ENCODE results near the gene PCBP3. TPM values are rescaled to one million over a fixed set of nuclear protein-coding genes. Genes with fewer than 3 reads are reported as not detected.

The PCBP3 gene
- polyA plus RNA-seq, 1 donor from 2014 or later = 1.7 TPM

DNA sequence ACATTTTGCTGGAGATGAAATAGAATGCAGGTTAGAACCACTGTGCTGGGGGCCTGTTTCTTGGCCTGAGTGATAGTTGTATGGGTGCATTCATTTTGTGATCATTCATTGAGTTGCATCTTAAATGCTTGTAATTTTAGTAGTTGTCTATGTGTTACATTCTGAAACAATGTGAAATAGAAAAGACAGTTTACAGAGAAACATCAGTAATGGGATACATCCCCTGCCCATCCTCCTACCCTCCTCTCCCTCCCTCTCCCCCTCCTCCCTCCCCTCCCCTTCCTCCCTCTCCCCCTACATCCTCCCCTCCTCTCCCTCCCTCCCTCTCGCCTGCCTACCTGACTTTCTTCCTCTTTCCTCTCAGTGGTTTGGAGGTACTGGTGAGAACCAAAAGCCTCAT is 283.5 kb downstream of the PCBP3 start:
- Histone ChIP-seq H3K79me2 (replicated peaks; ENCODE audit: insufficient read depth, low read length) (no peaks in the 10 kb centered on the region), H3K36me3 (ENCODE audit: insufficient read depth, low read length) (no peaks in the 10 kb centered on the region), H3K9ac (ENCODE audit: low read length) (no peak overlapping the region), H3K27ac (ENCODE audit: low read length) (no peak overlapping the region), H2AFZ (ENCODE audit: low read depth, low read length) (no peak overlapping the region), H3K4me2 (ENCODE audit: low read length) (no peak overlapping the region), H3K9me2 (ENCODE audit: insufficient read depth, low read length) (no peaks in the 10 kb centered on the region), H3K4me3 (ENCODE audit: low read length) (no peak overlapping the region), H3F3A (ENCODE audit: insufficient read depth, low read length, poor library complexity, severe bottlenecking) (no peaks in the 10 kb centered on the region), H3K27me3 (ENCODE audit: insufficient read depth, low read depth, low read length) (no peaks in the 10 kb centered on the region), H3K9me3 (ENCODE audit: low read length) (no peaks in the 10 kb centered on the region), H4K20me1 (ENCODE audit: insufficient read depth) (no peaks in the 10 kb centered on the region)
- TF ChIP-seq TAF1 (IDR thresholded peaks at IDR 0.05; ENCODE audit: low read depth) (no peak), MXI1 (conservative IDR thresholded peaks at IDR 0.05; ENCODE audit: poor library complexity, severe bottlenecking) (no peak), RAD21 (conservative IDR thresholded peaks at IDR 0.05) (no peak), SMC3 (conservative IDR thresholded peaks at IDR 0.05; ENCODE audit: poor library complexity) (no peak), EP300 (conservative IDR thresholded peaks at IDR 0.05; ENCODE audit: poor library complexity, severe bottlenecking) (no peak), EZH2 (IDR thresholded peaks at IDR 0.05; ENCODE audit: borderline replicate concordance, insufficient read depth, low read length, poor library complexity, severe bottlenecking) (no peak), POLR2AphosphoS5 (IDR thresholded peaks at IDR 0.05) (no peak)
- TF ChIP-seq, protein P1, sequence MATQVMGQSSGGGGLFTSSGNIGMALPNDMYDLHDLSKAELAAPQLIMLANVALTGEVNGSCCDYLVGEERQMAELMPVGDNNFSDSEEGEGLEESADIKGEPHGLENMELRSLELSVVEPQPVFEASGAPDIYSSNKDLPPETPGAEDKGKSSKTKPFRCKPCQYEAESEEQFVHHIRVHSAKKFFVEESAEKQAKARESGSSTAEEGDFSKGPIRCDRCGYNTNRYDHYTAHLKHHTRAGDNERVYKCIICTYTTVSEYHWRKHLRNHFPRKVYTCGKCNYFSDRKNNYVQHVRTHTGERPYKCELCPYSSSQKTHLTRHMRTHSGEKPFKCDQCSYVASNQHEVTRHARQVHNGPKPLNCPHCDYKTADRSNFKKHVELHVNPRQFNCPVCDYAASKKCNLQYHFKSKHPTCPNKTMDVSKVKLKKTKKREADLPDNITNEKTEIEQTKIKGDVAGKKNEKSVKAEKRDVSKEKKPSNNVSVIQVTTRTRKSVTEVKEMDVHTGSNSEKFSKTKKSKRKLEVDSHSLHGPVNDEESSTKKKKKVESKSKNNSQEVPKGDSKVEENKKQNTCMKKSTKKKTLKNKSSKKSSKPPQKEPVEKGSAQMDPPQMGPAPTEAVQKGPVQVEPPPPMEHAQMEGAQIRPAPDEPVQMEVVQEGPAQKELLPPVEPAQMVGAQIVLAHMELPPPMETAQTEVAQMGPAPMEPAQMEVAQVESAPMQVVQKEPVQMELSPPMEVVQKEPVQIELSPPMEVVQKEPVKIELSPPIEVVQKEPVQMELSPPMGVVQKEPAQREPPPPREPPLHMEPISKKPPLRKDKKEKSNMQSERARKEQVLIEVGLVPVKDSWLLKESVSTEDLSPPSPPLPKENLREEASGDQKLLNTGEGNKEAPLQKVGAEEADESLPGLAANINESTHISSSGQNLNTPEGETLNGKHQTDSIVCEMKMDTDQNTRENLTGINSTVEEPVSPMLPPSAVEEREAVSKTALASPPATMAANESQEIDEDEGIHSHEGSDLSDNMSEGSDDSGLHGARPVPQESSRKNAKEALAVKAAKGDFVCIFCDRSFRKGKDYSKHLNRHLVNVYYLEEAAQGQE (IDR thresholded peaks at IDR 0.05; ENCODE audit: borderline replicate concordance) = no peak
- TF ChIP-seq, protein P2, sequence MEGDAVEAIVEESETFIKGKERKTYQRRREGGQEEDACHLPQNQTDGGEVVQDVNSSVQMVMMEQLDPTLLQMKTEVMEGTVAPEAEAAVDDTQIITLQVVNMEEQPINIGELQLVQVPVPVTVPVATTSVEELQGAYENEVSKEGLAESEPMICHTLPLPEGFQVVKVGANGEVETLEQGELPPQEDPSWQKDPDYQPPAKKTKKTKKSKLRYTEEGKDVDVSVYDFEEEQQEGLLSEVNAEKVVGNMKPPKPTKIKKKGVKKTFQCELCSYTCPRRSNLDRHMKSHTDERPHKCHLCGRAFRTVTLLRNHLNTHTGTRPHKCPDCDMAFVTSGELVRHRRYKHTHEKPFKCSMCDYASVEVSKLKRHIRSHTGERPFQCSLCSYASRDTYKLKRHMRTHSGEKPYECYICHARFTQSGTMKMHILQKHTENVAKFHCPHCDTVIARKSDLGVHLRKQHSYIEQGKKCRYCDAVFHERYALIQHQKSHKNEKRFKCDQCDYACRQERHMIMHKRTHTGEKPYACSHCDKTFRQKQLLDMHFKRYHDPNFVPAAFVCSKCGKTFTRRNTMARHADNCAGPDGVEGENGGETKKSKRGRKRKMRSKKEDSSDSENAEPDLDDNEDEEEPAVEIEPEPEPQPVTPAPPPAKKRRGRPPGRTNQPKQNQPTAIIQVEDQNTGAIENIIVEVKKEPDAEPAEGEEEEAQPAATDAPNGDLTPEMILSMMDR (IDR thresholded peaks at IDR 0.05; ENCODE audit: poor library complexity, severe bottlenecking) = no peak

DNA sequence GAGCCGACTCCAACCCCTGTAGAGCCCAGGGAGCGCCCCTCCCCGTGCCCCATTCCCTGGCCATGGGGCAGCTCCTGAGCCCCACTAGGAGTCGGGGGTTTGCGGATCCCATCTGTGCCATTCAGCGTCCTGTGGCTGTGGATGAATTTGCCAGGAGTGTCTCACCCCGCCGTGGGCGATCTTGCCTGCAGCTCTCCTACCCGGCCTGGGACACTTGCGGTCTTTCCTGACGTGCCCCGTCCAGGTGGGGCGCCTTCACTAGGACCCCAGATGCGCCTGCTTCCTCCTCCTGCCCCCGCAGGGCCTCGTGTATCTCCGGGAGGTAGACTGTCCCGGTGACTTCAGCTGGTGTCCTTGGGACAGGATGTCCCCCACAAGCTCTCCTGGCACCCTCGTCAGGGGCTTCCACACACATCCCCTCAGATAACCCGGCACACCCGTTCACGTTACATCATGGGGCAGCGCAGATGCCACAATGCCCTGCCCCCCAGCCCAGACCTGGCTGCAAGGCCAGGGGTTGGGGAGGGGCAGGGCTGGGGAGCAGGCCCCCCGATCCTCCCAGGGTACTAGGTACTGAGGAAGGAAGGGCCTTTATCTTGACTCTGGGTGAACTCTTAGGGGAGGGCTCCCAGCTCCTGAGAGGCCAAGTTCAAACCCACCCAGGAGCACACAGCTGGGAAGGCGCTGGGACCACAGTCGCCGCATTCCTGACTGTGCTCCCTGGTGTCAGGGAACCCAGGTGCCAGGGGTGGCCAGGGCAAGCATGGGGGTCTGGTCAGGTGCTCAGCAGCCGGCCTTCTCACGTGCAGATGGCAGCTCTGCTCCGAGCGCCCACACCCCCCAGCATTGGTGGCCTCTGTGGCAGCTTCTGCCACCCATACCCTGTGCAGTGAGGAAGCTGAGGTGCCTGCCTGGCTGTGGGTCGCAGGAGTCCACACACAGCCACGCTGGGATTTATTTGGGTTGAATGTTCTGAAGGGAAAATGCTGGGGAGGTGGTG is 284.6 kb downstream of the PCBP3 start:
- Histone ChIP-seq H3K4me2 (ENCODE audit: low read length) (no peak overlapping the region), H4K20me1 (ENCODE audit: insufficient read depth) (no peaks in the 10 kb centered on the region), H3K4me3 (ENCODE audit: low read length) (no peak overlapping the region), H3K36me3 (ENCODE audit: insufficient read depth, low read length) (no peaks in the 10 kb centered on the region), H3K79me2 (replicated peaks; ENCODE audit: insufficient read depth, low read length) (no peaks in the 10 kb centered on the region), H3F3A (ENCODE audit: insufficient read depth, low read length, poor library complexity, severe bottlenecking) (no peaks in the 10 kb centered on the region), H2AFZ (ENCODE audit: low read depth, low read length) (no peak overlapping the region), H3K9me3 (ENCODE audit: low read length) (no peaks in the 10 kb centered on the region), H3K27ac (ENCODE audit: low read length) (no peak overlapping the region), H3K9me2 (ENCODE audit: insufficient read depth, low read length) (no peaks in the 10 kb centered on the region), H3K27me3 (ENCODE audit: insufficient read depth, low read depth, low read length) (no peaks in the 10 kb centered on the region), H3K9ac (ENCODE audit: low read length) (no peak overlapping the region)
- TF ChIP-seq TAF1 (IDR thresholded peaks at IDR 0.05; ENCODE audit: low read depth) (no peak), SMC3 (conservative IDR thresholded peaks at IDR 0.05; ENCODE audit: poor library complexity) (no peak), EZH2 (IDR thresholded peaks at IDR 0.05; ENCODE audit: borderline replicate concordance, insufficient read depth, low read length, poor library complexity, severe bottlenecking) (no peak), RAD21 (conservative IDR thresholded peaks at IDR 0.05) (no peak), MXI1 (conservative IDR thresholded peaks at IDR 0.05; ENCODE audit: poor library complexity, severe bottlenecking) (no peak), EP300 (conservative IDR thresholded peaks at IDR 0.05; ENCODE audit: poor library complexity, severe bottlenecking) (no peak), POLR2AphosphoS5 (IDR thresholded peaks at IDR 0.05) (no peak)
- TF ChIP-seq, protein P1 (IDR thresholded peaks at IDR 0.05; ENCODE audit: borderline replicate concordance) = no peak
- TF ChIP-seq, protein P2 (IDR thresholded peaks at IDR 0.05; ENCODE audit: poor library complexity, severe bottlenecking) = no peak

Data from neural cell (in vitro differentiated cells).